Caco-2 (cell line): ENCODE data around the gene GDPD2. TPM values are rescaled to one million over a fixed set of nuclear protein-coding genes. Genes with fewer than 3 reads are reported as not detected.

Source experiments
- BruUV-seq: library from RNA; stranded (reverse); fragments of 400-500 nt; replicated peaks from 2 replicates; lab custom pipeline; 2021; lab: Mats Ljungman, UMichigan
- CTCF ChIA-PET: fragments of 300-600 bp; sonication (Branson Sonifier 250); formaldehyde crosslinking; loops from one replicate; lab custom pipeline; 2022; ENCODE audit warnings: antibody characterized with exemption; lab: Charles Lee
- POLR2A ChIA-PET: fragments of 300-600 bp; sonication (Branson Sonifier 250); formaldehyde crosslinking; loops from one replicate; lab custom pipeline; 2022; ENCODE audit warnings: antibody characterized with exemption; lab: Charles Lee
- DNase-seq, 2 experiments: peaks; one replicate each; pipeline versions ENCODE4 v3.0.0 to v3.0.0-alpha.2; 2020 to 2022
- H3K27me3 ChIP-seq: replicated peaks from 2 replicates; pipeline ENCODE4 v1.6.0; 2011; ENCODE audit warnings: low read length; ENCODE audit not compliant: control insufficient read depth, insufficient read depth
- H3K36me3 ChIP-seq: 2 replicates; pipeline ENCODE4 v1.5.1; 2011; ENCODE audit warnings: low read length; ENCODE audit not compliant: control insufficient read depth, insufficient read depth
- H3K4me1 ChIP-seq: fragments of 250-450 bp; sonication (Bioruptor Pico); 2 replicates; pipeline ENCODE4 v1.5.1; 2020; ENCODE audit warnings: mild to moderate bottlenecking
- H3K4me3 ChIP-seq: 2 replicates; pipeline ENCODE4 v1.5.1; 2011; ENCODE audit warnings: low read depth, mild to moderate bottlenecking, control low read depth, low read length
- H3K9me3 ChIP-seq: fragments of 250-450 bp; sonication (Bioruptor Pico); 2 replicates; pipeline ENCODE4 v1.5.1; 2020; ENCODE audit warnings: mild to moderate bottlenecking, moderate library complexity
- H3K27ac Mint-ChIP-seq: one replicate; pipeline ENCODE4 v1.8.0; 2022; ENCODE audit warnings: mixed read lengths; ENCODE audit not compliant: unreplicated experiment
- H3K27me3 Mint-ChIP-seq: one replicate; pipeline ENCODE4 v1.8.0; 2022; ENCODE audit warnings: mixed read lengths; ENCODE audit not compliant: insufficient read depth, unreplicated experiment
- H3K36me3 Mint-ChIP-seq: one replicate; pipeline ENCODE4 v1.8.0; 2022; ENCODE audit warnings: mild to moderate bottlenecking, mixed read lengths; ENCODE audit not compliant: insufficient read depth, unreplicated experiment
- H3K4me1 Mint-ChIP-seq: one replicate; pipeline ENCODE4 v1.8.0; 2022; ENCODE audit warnings: low read depth, mixed read lengths; ENCODE audit not compliant: unreplicated experiment
- H3K4me3 Mint-ChIP-seq: one replicate; pipeline ENCODE4 v1.8.0; 2022; ENCODE audit warnings: mild to moderate bottlenecking, moderate library complexity, mixed read lengths; ENCODE audit not compliant: unreplicated experiment
- H3K9me3 Mint-ChIP-seq: one replicate; pipeline ENCODE4 v1.8.0; 2022; ENCODE audit warnings: mixed read lengths; ENCODE audit not compliant: unreplicated experiment
- intact Hi-C: fragments of 100-400 bp; cut with micrococcal nuclease; formaldehyde crosslinking; loops from one replicate; pipeline ENCODE4 v1.10.0; 2022; ENCODE audit not compliant: unreplicated experiment
- total RNA-seq: library from RNA; stranded (reverse); gene quantifications from 2 replicates; pipeline ENCODE4 v1.2.3, GENCODE V29; 2022
- TF ChIP-seq, protein P1 (sequence below), 2 experiments: fragments of 200-600 bp in 1 of 2; IDR thresholded peaks; 1 replicate in 1 of 2; 2 replicates in 1 of 2; pipeline versions ENCODE4 v1.5.1 to v1.8.0; 2011 to 2022; ENCODE audit warnings: antibody characterized with exemption in 1 of 2, control low read depth in 1 of 2, inconsistent platforms in 1 of 2, low read depth in 1 of 2, low read length in 1 of 2, mild to moderate bottlenecking in 1 of 2, moderate library complexity in 1 of 2; ENCODE audit not compliant: insufficient read depth in 1 of 2, severe bottlenecking in 1 of 2, unreplicated experiment in 1 of 2

The GDPD2 gene
- total RNA-seq, 1 experiment from 2014 or later = 1.9 TPM

GRCh38 chrX:70424801-70425200 lies 1.7 kb downstream of the GDPD2 start:
- Histone ChIP-seq H3K4me3 (no peak overlapping the region), H3K4me1 (peaks cover 22% of the 10 kb centered on the region), H3K27me3 (no peaks in the 10 kb centered on the region), H3K36me3 (peaks cover 1% of the 10 kb centered on the region; the same call in 1 of the 2 replicates), H3K9me3 (no peaks in the 10 kb centered on the region)
- TF ChIP-seq, protein P1, sequence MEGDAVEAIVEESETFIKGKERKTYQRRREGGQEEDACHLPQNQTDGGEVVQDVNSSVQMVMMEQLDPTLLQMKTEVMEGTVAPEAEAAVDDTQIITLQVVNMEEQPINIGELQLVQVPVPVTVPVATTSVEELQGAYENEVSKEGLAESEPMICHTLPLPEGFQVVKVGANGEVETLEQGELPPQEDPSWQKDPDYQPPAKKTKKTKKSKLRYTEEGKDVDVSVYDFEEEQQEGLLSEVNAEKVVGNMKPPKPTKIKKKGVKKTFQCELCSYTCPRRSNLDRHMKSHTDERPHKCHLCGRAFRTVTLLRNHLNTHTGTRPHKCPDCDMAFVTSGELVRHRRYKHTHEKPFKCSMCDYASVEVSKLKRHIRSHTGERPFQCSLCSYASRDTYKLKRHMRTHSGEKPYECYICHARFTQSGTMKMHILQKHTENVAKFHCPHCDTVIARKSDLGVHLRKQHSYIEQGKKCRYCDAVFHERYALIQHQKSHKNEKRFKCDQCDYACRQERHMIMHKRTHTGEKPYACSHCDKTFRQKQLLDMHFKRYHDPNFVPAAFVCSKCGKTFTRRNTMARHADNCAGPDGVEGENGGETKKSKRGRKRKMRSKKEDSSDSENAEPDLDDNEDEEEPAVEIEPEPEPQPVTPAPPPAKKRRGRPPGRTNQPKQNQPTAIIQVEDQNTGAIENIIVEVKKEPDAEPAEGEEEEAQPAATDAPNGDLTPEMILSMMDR (IDR thresholded peaks at IDR 0.05; ENCODE audit: insufficient read depth in 1 of 2, low read depth in 1 of 2, low read length in 1 of 2, severe bottlenecking in 1 of 2, unreplicated experiment in 1 of 2) = no peak
- no TSS peak for BruUV-seq
- Mint-ChIP-seq H3K36me3 (peaks cover 24% of the 10 kb centered on the region), H3K4me3 (no peak overlapping the region), H3K9me3 (no peaks in the 10 kb centered on the region), H3K4me1 (peaks cover 9% of the 10 kb centered on the region), H3K27ac (no peak overlapping the region), H3K27me3 (no peaks in the 10 kb centered on the region)
- intact Hi-C loops = no loop called here
- no peak for DNase-seq
- POLR2A ChIA-PET = no interaction called here
- CTCF ChIA-PET = interaction anchor here (0.5 to 2.0 kb wide), 2 partner anchors 129 to 769 kb away, joined by 4 to 15 read pairs; no protein-coding TSS in a partner anchor

GRCh38 chrX:70426286-70427278 lies 3.5 kb downstream of the GDPD2 start:
- ChIA-PET CTCF (no interaction called here), POLR2A (no interaction called here)
- no peak for DNase-seq
- H3K27me3 ChIP-seq = no peaks in the 10 kb centered on the region
- Mint-ChIP-seq H3K9me3 (no peaks in the 10 kb centered on the region), H3K4me1 (peaks cover 9% of the 10 kb centered on the region), H3K27me3 (no peaks in the 10 kb centered on the region), H3K4me3 (no peak overlapping the region), H3K36me3 (peaks cover 10% of the 10 kb centered on the region), H3K27ac (no peak overlapping the region)
- intact Hi-C loops = no loop called here
- TF ChIP-seq, protein P1 (IDR thresholded peaks at IDR 0.05; ENCODE audit: insufficient read depth in 1 of 2, low read depth in 1 of 2, low read length in 1 of 2, severe bottlenecking in 1 of 2, unreplicated experiment in 1 of 2) = no peak
- peaks cover 1% of the 10 kb centered on the region; the same call in 1 of the 2 replicates for H3K36me3 ChIP-seq
- H3K9me3 ChIP-seq = no peaks in the 10 kb centered on the region
- BruUV-seq = no TSS peak
- no peak overlapping the region for H3K4me3 ChIP-seq
- peaks cover 22% of the 10 kb centered on the region for H3K4me1 ChIP-seq

GRCh38 chrX:70427365-70427764 lies 4.3 kb downstream of the GDPD2 start:
- H3K36me3 Mint-ChIP-seq = peaks cover 10% of the 10 kb centered on the region
- H3K27me3 Mint-ChIP-seq = no peaks in the 10 kb centered on the region
- ChIA-PET CTCF (no interaction called here), POLR2A (no interaction called here)
- no peaks in the 10 kb centered on the region for H3K9me3 Mint-ChIP-seq
- H3K27me3 ChIP-seq = no peaks in the 10 kb centered on the region
- no peaks in the 10 kb centered on the region for H3K9me3 ChIP-seq
- H3K4me1 ChIP-seq = peaks cover 22% of the 10 kb centered on the region
- no TSS peak for BruUV-seq
- H3K27ac Mint-ChIP-seq = no peak overlapping the region
- DNase-seq = no peak
- H3K4me3 ChIP-seq = no peak overlapping the region
- H3K4me1 Mint-ChIP-seq = peaks cover 9% of the 10 kb centered on the region
- intact Hi-C loops = no loop called here
- no peak overlapping the region for H3K4me3 Mint-ChIP-seq
- TF ChIP-seq, protein P1 (IDR thresholded peaks at IDR 0.05; ENCODE audit: insufficient read depth in 1 of 2, low read depth in 1 of 2, low read length in 1 of 2, severe bottlenecking in 1 of 2, unreplicated experiment in 1 of 2) = no peak
- H3K36me3 ChIP-seq = peaks cover 1% of the 10 kb centered on the region; the same call in 1 of the 2 replicates
